Activated CD8-positive, alpha-beta memory T cell treated with anti-CD3 and anti-CD28 coated beads for 24 hours (primary cell): ENCODE measurements around the gene OBSCN.

Experiments used
- DNase-seq: peaks from one replicate; pipeline ENCODE4 v3.0.0-alpha.2; 2020

Gene OBSCN

GRCh38 chr1:228394571-228395394 is 186.9 kb downstream of the OBSCN start:
- no peak for DNase-seq

DNA sequence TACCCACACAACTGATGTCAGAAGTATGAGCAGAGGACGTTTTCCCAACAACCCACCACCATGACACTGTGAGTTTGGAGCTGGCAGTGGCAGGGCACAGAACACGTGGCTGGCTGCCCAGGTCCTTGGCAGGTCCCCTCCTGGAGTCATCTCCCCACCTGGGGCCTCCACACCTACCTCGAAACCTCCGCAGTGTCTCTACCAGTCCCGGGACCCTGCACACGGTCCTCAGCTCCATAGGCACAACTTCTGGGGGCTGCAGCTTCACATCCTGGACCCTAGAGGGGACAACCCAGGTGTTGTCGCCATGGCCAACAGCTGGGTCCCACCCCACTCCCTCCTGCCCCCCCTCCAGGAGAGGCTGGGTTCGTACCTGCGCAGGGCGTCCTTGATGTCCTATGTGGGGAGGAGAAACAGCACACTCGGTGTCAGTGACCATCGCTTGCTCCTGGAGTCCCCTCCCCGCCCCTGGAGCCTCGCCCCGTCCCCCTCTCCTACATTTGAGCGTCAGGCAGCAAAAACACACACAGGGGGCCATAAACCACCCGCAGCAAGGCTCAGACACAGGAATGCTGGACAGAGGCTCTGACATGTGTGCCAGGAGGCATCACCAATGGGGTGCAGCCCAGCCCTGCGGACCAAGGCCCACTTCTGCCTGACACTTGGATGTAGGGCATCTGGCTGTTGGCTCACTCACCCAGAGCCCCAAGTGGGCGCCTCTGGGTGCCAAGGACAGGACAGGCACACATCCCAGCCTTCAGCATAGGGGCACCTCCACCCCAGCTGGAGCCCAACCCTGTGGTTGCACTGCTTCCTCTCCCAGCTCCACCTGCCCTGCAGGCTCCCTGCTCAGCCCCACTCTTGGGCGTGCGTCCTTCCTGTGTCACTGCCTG is 189.2 kb downstream of the OBSCN start:
- DNase-seq: no peak

GRCh38 chr1:228397966-228398365 is 190.1 kb downstream of the OBSCN start:
- no peak for DNase-seq

DNA sequence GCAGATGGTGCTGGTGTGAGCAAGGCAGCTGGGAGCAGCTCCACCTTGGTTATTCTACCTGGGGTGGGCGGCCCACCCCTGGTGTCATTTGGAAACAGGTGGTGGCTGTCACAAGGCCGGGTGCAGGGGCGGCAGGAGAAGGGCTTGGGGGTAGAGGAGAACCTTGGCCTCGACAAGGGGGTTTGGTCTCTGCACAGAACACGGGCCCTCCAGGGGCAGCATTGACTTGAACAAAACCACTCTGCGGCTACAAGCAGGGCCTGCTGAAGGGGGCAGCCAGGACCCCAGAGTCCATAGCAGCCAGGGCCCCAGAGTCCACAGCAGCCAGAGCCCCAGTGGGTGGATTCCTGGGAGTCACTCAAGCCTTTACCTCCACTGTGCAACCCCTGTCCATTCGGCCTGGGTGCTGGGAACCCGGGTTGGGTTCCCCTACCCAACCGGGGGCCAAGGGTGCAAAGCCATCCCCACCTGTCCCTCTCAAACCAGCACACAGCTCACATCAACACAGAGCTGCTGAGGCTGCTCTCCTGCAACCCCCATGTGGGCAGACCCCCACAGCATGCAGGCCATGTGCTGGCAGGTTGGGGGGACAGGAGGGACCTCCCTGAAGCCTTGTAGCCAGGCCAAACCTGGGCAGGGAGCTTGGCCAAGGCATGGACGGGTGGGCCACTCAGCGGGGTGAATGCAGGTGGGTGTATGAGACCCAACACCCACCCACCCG is 191.1 kb downstream of the OBSCN start:
- no peak for DNase-seq

DNA sequence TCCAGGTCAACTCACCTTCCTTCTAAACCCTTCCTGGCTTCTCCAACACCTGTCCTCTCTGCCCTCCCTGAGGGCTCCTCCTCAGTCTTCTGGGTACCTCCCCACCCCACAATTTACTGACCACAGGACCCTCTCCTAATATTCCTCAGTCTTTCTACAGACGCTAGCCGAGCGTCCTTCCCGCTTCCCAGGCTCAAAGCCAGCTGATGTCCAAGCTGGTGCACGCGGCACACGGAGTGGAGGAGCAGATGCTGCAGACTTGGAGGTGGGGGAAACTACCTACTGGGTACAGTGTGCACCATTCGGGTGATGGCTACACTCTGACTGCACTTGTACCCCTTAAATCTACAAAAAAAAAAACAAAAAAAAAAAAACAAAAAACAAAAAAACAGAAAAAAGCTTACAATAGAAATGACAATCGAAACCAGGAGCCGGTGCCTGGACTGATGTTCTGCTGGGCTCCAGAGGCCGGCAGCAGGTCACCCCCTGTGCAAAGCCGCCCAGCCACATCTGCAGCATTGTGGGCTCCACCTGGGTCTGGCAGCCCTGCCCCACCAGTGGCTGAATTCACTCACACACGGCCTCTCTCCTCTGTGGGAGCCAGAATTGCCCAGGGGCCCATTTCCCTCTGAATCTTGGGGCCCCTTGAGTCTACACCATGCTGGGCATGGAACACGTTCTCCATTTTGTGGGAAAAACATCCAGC is 191.8 kb downstream of the OBSCN start:
- no peak for DNase-seq

DNA sequence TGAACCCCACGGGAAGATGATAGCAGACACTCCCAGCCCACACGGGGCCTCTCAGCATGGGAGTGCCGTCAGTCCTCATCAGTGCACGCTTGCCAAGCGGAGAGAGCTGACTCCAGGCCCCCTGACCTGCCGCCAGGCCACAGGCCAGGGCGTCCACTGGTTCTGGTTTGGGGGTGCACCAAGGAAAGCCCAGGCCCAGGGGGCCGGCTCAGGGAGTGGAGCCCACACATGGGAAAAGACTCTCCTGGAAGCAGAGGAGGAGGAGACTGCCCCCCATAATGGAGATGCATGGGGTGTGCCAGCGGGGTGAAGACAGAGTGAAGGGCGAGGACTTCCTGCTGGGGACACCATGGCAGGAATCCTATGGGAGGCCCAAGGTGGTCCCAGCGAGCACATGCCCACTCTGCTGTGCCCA is 192.4 kb downstream of the OBSCN start:
- no peak for DNase-seq

- no peak for DNase-seq
Observed at GRCh38 chr1:228400692-228401454, 193.0 kb downstream of the OBSCN start.

- no peak for DNase-seq
Observed at GRCh38 chr1:228401782-228402640, 194.2 kb downstream of the OBSCN start.

- no peak for DNase-seq
Observed at GRCh38 chr1:228402641-228403025, 194.8 kb downstream of the OBSCN start.

GRCh38 chr1:228403231-228403631 is 195.4 kb downstream of the OBSCN start:
- no peak for DNase-seq

- no peak for DNase-seq
Observed at GRCh38 chr1:228404107-228404720, 196.4 kb downstream of the OBSCN start.

GRCh38 chr1:228405200-228405978 is 197.5 kb downstream of the OBSCN start:
- DNase-seq: no peak

- no peak for DNase-seq
Observed at GRCh38 chr1:228405979-228406228, 198.1 kb downstream of the OBSCN start.

DNA sequence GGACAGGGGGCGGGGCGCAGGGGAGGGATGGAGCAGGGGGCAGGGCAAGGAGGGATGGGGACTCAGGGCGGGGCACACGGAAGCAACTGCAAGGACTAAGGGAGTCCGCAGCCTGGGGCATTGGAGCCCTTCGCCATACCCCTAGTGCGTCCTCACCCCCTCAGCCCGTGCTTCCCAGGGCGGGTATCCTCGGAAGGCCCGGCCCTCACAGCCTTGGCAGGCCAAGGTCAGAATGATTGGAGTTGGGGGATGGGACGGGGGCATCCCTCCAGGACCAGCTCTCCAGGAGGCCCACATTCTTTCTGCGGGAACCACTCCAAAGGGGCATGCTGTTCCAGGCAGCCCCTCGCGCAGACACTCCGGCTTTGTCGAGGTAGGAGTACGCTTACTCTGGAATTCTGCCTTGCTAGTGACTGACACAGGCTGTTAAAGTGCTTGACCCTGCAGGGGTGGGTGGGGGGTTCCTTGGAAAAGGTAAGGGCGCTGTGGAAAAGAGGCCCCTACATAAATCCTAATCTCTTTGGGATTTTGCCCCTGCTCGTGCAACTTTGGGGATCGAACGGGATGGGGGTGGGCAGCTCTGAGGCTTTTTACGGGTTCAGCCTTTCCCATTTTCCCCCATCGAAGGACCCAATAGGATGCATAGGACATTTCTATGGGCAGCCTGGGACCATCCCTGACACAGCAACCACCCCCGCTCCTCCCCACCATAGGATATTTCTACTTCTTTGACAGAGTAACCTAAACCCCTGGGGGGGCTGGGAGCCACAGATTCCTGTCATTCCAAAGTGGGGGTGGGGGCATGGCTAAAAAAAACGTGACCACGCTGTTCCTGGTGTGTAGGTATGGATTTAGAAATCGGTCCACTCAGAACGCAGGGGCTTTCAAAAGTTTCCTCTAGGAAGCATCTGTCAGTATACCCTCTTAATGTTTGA is 199.5 kb downstream of the OBSCN start:
- DNase-seq: no peak

DNA sequence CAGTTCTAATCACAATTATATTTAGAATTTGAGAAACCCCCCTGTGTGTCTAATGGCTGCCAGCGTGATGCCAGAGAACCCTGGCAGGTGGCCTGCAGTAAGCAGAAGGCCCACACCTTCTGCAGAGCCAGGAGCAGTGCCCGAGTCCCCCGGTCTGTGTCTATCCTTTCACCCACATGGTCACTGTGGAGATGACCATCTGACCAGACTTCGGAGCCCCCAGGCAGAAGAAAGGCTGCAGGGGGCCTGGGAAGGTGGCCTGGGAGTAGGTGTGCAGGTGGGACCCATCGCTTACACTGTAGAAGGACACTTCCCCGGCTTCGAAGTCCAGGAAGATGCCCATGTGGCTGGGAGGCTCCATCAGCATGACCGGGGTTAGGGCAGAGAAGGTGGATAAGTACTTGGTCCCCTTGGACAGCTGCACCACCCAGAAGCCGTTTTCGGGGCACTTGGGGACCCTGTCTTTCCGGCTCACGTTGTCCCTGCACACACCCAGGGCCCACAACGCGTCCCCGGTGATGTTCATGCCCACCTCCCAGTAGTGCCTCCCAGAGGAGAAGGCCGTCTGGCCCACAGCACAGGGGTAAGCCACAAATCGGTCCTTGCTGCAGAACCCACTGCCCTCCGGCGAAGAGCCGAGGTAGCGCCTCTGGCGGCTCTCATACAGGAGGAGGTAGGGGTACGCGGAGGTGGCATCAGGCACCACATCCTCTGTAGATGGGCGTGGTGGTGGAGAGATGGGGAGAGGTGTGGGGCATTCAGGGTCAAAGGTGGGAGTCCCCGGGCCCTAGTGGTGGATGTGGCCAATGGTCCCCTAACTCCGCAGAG is 200.4 kb downstream of the OBSCN start:
- DNase-seq: no peak

DNA sequence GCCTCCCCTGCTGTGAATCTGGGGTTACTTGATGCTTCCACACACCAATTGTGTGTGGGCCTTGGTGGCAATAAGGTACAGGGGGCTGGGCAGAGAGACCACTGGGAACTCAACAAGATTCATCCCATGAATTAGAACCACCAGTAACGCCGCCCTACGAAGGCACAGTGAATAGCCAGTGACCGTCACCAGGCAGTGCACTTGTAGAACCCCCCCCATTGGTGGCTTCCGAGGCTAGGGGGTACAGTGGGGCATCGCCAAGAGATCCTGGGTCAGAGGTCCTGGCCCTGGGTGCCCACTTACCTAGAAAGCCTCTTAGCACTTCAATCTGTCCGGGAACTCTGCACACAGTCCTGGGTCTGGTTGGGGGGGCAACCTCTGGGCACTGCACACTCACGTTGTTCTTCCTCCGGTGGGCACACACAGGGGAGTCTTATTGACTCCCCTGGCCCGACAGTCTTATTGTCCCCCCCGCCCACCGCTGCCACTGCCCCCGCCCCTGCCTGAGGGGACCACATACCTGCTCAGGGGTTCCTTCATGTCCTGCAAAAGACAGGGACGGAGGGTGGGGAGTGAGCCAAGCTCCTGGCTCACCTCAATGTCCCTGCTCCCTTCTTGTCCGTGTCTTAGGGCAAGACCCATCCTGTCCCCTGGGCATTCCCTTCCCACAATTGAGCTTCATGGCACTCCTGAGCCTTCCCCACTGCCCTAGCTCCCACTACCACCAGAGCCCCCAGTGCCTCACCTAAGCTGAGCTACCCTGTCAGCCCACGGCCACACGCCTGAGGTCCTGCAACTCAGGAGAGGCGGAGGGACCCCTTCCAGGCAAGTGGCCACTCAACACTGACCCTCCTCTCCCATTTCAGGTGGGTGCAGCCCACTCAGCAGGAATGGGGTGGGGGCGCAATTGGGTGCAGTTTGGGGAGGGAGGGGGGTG is 201.3 kb downstream of the OBSCN start:
- DNase-seq: no peak

DNA sequence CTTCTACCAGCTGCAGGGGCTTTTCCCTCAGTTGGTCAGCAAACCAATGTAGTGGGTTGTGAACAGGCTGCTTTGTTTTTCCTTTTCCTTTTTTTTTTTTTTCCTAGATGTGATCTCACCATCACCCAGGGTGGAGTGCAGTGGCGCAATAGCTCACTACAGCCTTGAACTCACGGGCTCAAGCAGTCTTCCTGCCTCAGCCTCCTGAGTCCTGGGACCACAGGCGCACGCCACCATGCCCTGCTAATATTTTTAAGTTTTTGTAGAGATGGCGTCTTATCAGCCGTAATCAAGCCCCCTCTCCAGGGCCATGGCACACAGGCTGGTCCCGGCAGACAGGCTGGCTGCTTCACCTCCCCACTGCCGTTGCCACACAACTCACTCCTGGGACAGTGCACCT is 202.2 kb downstream of the OBSCN start:
- DNase-seq: no peak
